H1 (cell line): ENCODE results near the gene OSTC. TPM values are rescaled to one million over a fixed set of nuclear protein-coding genes. Genes with fewer than 3 reads are reported as not detected.

Source experiments
- CTCF ChIA-PET: fragments of 300-600 bp; sonication (Branson Sonifier 250); formaldehyde crosslinking; loops from one replicate; lab custom pipeline; 2021; ENCODE audit not compliant: partially characterized antibody; lab: Charles Lee
- POLR2A ChIA-PET: fragments of 300-600 bp; sonication (Branson Sonifier 250); formaldehyde crosslinking; loops from one replicate; lab custom pipeline; 2021; ENCODE audit warnings: inconsistent platforms; ENCODE audit not compliant: partially characterized antibody; lab: Charles Lee
- DNase-seq, 2 experiments: peaks; one replicate each; pipeline versions ENCODE4 v3.0.0 to v3.0.0-alpha.2; 2010 to 2022; ENCODE audit warnings: low spot score in 2 of 2, low read depth in 1 of 2, mixed read lengths in 1 of 2
- FAIRE-seq: peaks from 2 replicates; lab custom pipeline; 2011; peaks lifted over from hg19 to GRCh38; lab: Jason Lieb, UNC
- H2AFZ ChIP-seq: 2 replicates; pipeline ENCODE4 v1.8.1; 2012; ENCODE audit warnings: low read length, inconsistent platforms
- H2AK5ac ChIP-seq: 2 replicates; pipeline ENCODE4 v1.6.1; 2013; ENCODE audit warnings: low read depth, low read length
- H2BK120ac ChIP-seq: replicated peaks from 2 replicates; pipeline ENCODE3; 2013; ENCODE audit warnings: low read depth, low read length, inconsistent platforms
- H2BK12ac ChIP-seq: 2 replicates; pipeline ENCODE4 v1.6.1; 2013; ENCODE audit warnings: low read depth, low read length
- H2BK15ac ChIP-seq: 2 replicates; pipeline ENCODE4 v1.6.1; 2013; ENCODE audit warnings: low read length
- H2BK20ac ChIP-seq: 2 replicates; pipeline ENCODE4 v1.6.1; 2013; ENCODE audit warnings: low read length
- H2BK5ac ChIP-seq: 2 replicates; pipeline ENCODE4 v1.6.1; 2013; ENCODE audit warnings: low read depth, low read length
- H3K14ac ChIP-seq: 2 replicates; pipeline ENCODE4 v1.6.1; 2013; ENCODE audit warnings: inconsistent platforms; ENCODE audit not compliant: insufficient read length
- H3K18ac ChIP-seq: 2 replicates; pipeline ENCODE4 v1.6.1; 2013; ENCODE audit warnings: low read length; ENCODE audit errors: extremely low read depth
- H3K23ac ChIP-seq: 2 replicates; pipeline ENCODE4 v1.6.1; 2013; ENCODE audit warnings: inconsistent platforms; ENCODE audit not compliant: insufficient read length
- H3K23me2 ChIP-seq: 2 replicates; pipeline ENCODE4 v1.6.1; 2013; ENCODE audit warnings: low read depth, low read length
- H3K27ac ChIP-seq: 2 replicates; pipeline ENCODE4 v1.6.1; 2011; ENCODE audit warnings: low read depth, low read length, inconsistent platforms
- H3K27me3 ChIP-seq, 4 experiments: replicated peaks in 1 of 4; 1 replicate in 1 of 4; 2 replicates in 3 of 4; pipeline versions ENCODE4 v1.6.1 to v1.8.1; 2011 to 2013; ENCODE audit warnings: low read length in 3 of 4, mild to moderate bottlenecking in 3 of 4, inconsistent platforms in 2 of 4, mixed read lengths in 2 of 4, moderate library complexity in 1 of 4; ENCODE audit not compliant: control insufficient read depth in 3 of 4, insufficient read depth in 3 of 4; ENCODE audit errors: extremely low read depth in 1 of 4
- H3K36me3 ChIP-seq, 4 experiments: 2 replicates each; pipeline versions ENCODE4 v1.6.1 to v1.8.1; 2011 to 2013; ENCODE audit warnings: mild to moderate bottlenecking in 4 of 4, low read length in 3 of 4, moderate library complexity in 2 of 4, control low read depth in 1 of 4, inconsistent platforms in 1 of 4; ENCODE audit not compliant: insufficient read depth in 4 of 4, control insufficient read depth in 2 of 4
- H3K4ac ChIP-seq: replicated peaks from 2 replicates; pipeline ENCODE3; 2013; ENCODE audit warnings: low read length, low read depth, mixed read lengths, inconsistent platforms; ENCODE audit not compliant: insufficient read length
- H3K4me1 ChIP-seq, 4 experiments: replicated peaks in 1 of 4; 1 replicate in 1 of 4; 2 replicates in 3 of 4; pipeline versions ENCODE4 v1.6.1 to v1.8.1; 2011 to 2013; ENCODE audit warnings: low read length in 3 of 4, inconsistent platforms in 2 of 4, mixed read lengths in 1 of 4; ENCODE audit not compliant: insufficient read depth in 4 of 4, control insufficient read depth in 3 of 4
- H3K4me2 ChIP-seq, 2 experiments: 2 replicates each; pipeline versions ENCODE4 v1.6.1 to v1.8.1; 2011 to 2013; ENCODE audit warnings: low read depth in 2 of 2, low read length in 2 of 2, control low read depth in 1 of 2, inconsistent platforms in 1 of 2, mild to moderate bottlenecking in 1 of 2; ENCODE audit not compliant: insufficient read depth in 1 of 2
- H3K4me3 ChIP-seq, 4 experiments: fragments of 200-600, 300-600 bp in 1 of 4; sonication (generic), shearing (Covaris generic), sonication (Bioruptor Twin) in 1 of 4; 2 replicates each; pipeline versions ENCODE4 v1.5.1 to v1.8.1; 2011 to 2016; ENCODE audit warnings: low read length in 4 of 4, low read depth in 3 of 4, control low read depth in 2 of 4, inconsistent platforms in 2 of 4, mild to moderate bottlenecking in 2 of 4, mixed read lengths in 1 of 4, moderate library complexity in 1 of 4; ENCODE audit not compliant: insufficient read depth in 2 of 4; ENCODE audit errors: extremely low read depth in 1 of 4
- H3K56ac ChIP-seq: replicated peaks from 2 replicates; pipeline ENCODE3; 2013; ENCODE audit warnings: low read depth, mild to moderate bottlenecking, mixed read lengths, low read length, inconsistent platforms; ENCODE audit not compliant: insufficient read length
- H3K79me1 ChIP-seq: 2 replicates; pipeline ENCODE4 v1.6.1; 2013; ENCODE audit warnings: low read depth, low read length, control low read depth
- H3K79me2 ChIP-seq, 2 experiments: 2 replicates each; pipeline versions ENCODE4 v1.6.1 to v1.8.1; 2012 to 2013; ENCODE audit warnings: low read length in 2 of 2, mild to moderate bottlenecking in 2 of 2, inconsistent platforms in 1 of 2; ENCODE audit not compliant: insufficient read depth in 2 of 2, control insufficient read depth in 1 of 2
- H3K9ac ChIP-seq, 4 experiments: replicated peaks in 1 of 4; 1 replicate in 1 of 4; 2 replicates in 3 of 4; pipeline versions ENCODE4 v1.6.1 to v1.8.1; 2011 to 2013; ENCODE audit warnings: low read depth in 3 of 4, low read length in 3 of 4, control low read depth in 2 of 4, mild to moderate bottlenecking in 2 of 4, moderate library complexity in 2 of 4, inconsistent platforms in 1 of 4; ENCODE audit errors: extremely low read depth in 1 of 4
- H3K9me3 ChIP-seq, 2 experiments: 2 replicates each; pipeline versions ENCODE4 v1.6.1 to v1.8.1; 2012 to 2013; ENCODE audit warnings: mild to moderate bottlenecking in 2 of 2, moderate library complexity in 2 of 2, control low read depth in 1 of 2, inconsistent platforms in 1 of 2, low read depth in 1 of 2, low read length in 1 of 2, mixed read lengths in 1 of 2; ENCODE audit not compliant: insufficient read depth in 2 of 2
- H4K20me1 ChIP-seq, 2 experiments: replicated peaks in 1 of 2; 2 replicates each; pipeline versions ENCODE3 to v1.8.1; 2011 to 2013; ENCODE audit warnings: inconsistent platforms in 2 of 2, low read length in 2 of 2, mild to moderate bottlenecking in 1 of 2; ENCODE audit not compliant: insufficient read depth in 2 of 2, control insufficient read depth in 1 of 2
- H4K5ac ChIP-seq: 2 replicates; pipeline ENCODE4 v1.6.1; 2013; ENCODE audit warnings: low read length, low read depth, mixed read lengths, inconsistent platforms; ENCODE audit not compliant: insufficient read length
- H4K8ac ChIP-seq: 2 replicates; pipeline ENCODE4 v1.8.0; 2013; ENCODE audit warnings: mild to moderate bottlenecking, moderate library complexity, low read length, inconsistent platforms; ENCODE audit not compliant: insufficient read depth; ENCODE audit errors: extremely low read depth
- H4K91ac ChIP-seq: replicated peaks from 2 replicates; pipeline ENCODE3; 2013; ENCODE audit warnings: low read length, mixed read lengths, inconsistent platforms; ENCODE audit not compliant: insufficient read length
- CBX5 ChIP-seq: fragments of 300-800, 300-1000 bp; sonication (generic); IDR thresholded peaks from 2 replicates; pipeline ENCODE4 v1.7.1; 2016; ENCODE audit warnings: antibody characterized with exemption, low read length, low read depth
- CEBPB ChIP-seq: IDR thresholded peaks from 2 replicates; pipeline ENCODE4 v1.6.1; 2012; ENCODE audit warnings: low read depth, low read length
- JUND ChIP-seq: IDR thresholded peaks from 2 replicates; pipeline ENCODE4 v1.6.1; 2011; ENCODE audit warnings: mild to moderate bottlenecking, improper control_type of control experiment, low read length
- KDM4A ChIP-seq: IDR thresholded peaks from one replicate; pipeline ENCODE4 v1.7.1; 2012; ENCODE audit warnings: low read depth, mild to moderate bottlenecking, moderate library complexity, low read length, inconsistent platforms; ENCODE audit not compliant: severe bottlenecking
- POU5F1 ChIP-seq: IDR thresholded peaks from 2 replicates; pipeline ENCODE4 v1.6.1; 2011; ENCODE audit warnings: low read depth, mild to moderate bottlenecking, low read length, moderate library complexity
- RBBP5 ChIP-seq: IDR thresholded peaks from 2 replicates; pipeline ENCODE4 v1.7.1; 2012; ENCODE audit warnings: low read depth, mild to moderate bottlenecking, inconsistent platforms, low read length, moderate library complexity, borderline replicate concordance
- SP2 ChIP-seq: IDR thresholded peaks from 2 replicates; pipeline ENCODE4 v1.6.1; 2012; ENCODE audit warnings: mild to moderate bottlenecking, low read length, inconsistent platforms
- WGBS, 2 experiments: shearing (Covaris generic) in 1 of 2; methylation state at CpG; one replicate each; pipeline versions ENCODE4 v1.1.6 to v1.1.7; 2013 to 2015; ENCODE audit warnings: low lambda C conversion rate in 2 of 2, mixed read lengths in 2 of 2, inconsistent platforms in 1 of 2, low coverage in 1 of 2, missing lambda C conversion rate in 1 of 2; ENCODE audit not compliant: insufficient replicate concordance in 2 of 2, insufficient coverage in 1 of 2, insufficient read length in 1 of 2; ENCODE audit errors: extremely low coverage in 1 of 2, missing lambda C conversion rate in 1 of 2; 5-methylcytosine and 5-hydroxymethylcytosine counted together
- polyA plus RNA-seq, 7 experiments: library from polyadenylated mRNA; depleted of rRNA in 3 of 7; stranded (reverse) in 5 of 7; unstranded in 2 of 7; fragments of >200 nt in 5 of 7; fragments of 200-250 nt in 2 of 7; gene quantifications; 1 replicate in 5 of 7; 2 replicates in 1 of 7; 4 replicates in 1 of 7; pipeline versions ENCODE4 v1.2.1 to v1.2.3, GENCODE V29; 2011 to 2013; ENCODE audit warnings: missing spikeins in 2 of 7, mixed read lengths in 2 of 7
- total RNA-seq: library from RNA; stranded (reverse); fragmentation: NEBNext Ultra II Directional; extraction: Animal tissue kit (Norgen Biotek cat#: 25700); gene quantifications from 2 replicates; pipeline ENCODE4 v1.2.1, GENCODE V29; 2021
- TF ChIP-seq, protein P1 (sequence below): IDR thresholded peaks from 2 replicates; pipeline ENCODE4 v1.6.1; 2011; ENCODE audit warnings: low read depth, mild to moderate bottlenecking, low read length; ENCODE audit not compliant: insufficient read depth

The OSTC gene
- total and polyA plus RNA-seq, 2 of the 8 experiments (the other 6 are each of a cell fraction or from before 2014, with no cell fraction given): 165 to 176 TPM

- no peak overlapping the region for H3K14ac ChIP-seq
- FAIRE-seq (no peak), DNase-seq (no peak)
- no peak overlapping the region for H4K91ac ChIP-seq
- CTCF ChIA-PET: no interaction called here
- POLR2A ChIA-PET: interaction anchor here (1.8 kb wide), 1 partner anchor 10 kb away, joined by 6 read pairs; no protein-coding TSS in a partner anchor
- H3K4me1 ChIP-seq: no peaks in the 10 kb centered on the region
- H3K23me2 ChIP-seq: no peaks in the 10 kb centered on the region
- no peak overlapping the region for H3K4ac ChIP-seq
- H3K4me3 ChIP-seq: no peak overlapping the region
- 79% methylated on average over 3 of the region's 3 CpGs; no CpG with 5 or more reads in 1 of the 2 experiments for WGBS, 2 experiments
- H3K9ac ChIP-seq: no peak overlapping the region
- H3K56ac ChIP-seq: no peak overlapping the region
- H3K4me2 ChIP-seq: no peak overlapping the region
- peak overlapping the region; percentile 88; the same call in 1 of the 2 replicates for H2BK15ac ChIP-seq
- H2BK120ac ChIP-seq: no peak overlapping the region
- H3K36me3 ChIP-seq: no peaks in the 10 kb centered on the region
- H3K9me3 ChIP-seq: no peaks in the 10 kb centered on the region
- no peaks in the 10 kb centered on the region for H3K27me3 ChIP-seq
- no peak overlapping the region for H3K27ac ChIP-seq
- no peak overlapping the region for H3K18ac ChIP-seq
- no peak overlapping the region for H2AFZ ChIP-seq
- no peaks in the 10 kb centered on the region for H3K79me2 ChIP-seq
- no peak overlapping the region for H2BK5ac ChIP-seq
- no peak overlapping the region for H4K5ac ChIP-seq
- no peaks in the 10 kb centered on the region for H4K20me1 ChIP-seq
- H3K23ac ChIP-seq: no peak overlapping the region
- no peak overlapping the region for H2BK20ac ChIP-seq
- H2BK12ac ChIP-seq: no peak overlapping the region
- no peak overlapping the region for H2AK5ac ChIP-seq
- H3K79me1 ChIP-seq: no peaks in the 10 kb centered on the region
- H4K8ac ChIP-seq: no peak overlapping the region
- TF ChIP-seq JUND (no peak), CEBPB (no peak), RBBP5 (no peak), CBX5 (no peak), POU5F1 (no peak), KDM4A (no peak), SP2 (no peak)
- TF ChIP-seq, protein P1, sequence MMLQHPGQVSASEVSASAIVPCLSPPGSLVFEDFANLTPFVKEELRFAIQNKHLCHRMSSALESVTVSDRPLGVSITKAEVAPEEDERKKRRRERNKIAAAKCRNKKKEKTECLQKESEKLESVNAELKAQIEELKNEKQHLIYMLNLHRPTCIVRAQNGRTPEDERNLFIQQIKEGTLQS: no peak
Measured at GRCh38 chr4:108602163-108602562, 48.2 kb upstream of the OSTC start.
